Endothelial cell of umbilical vein (primary cell): Measurements from ENCODE around the gene RNF146.

ENCODE experiments used
- EZH2 ChIP-seq: IDR thresholded peaks from 2 replicates; pipeline ENCODE4 v1.6.1; 2012; ENCODE audit warnings: borderline replicate concordance, low read depth, mild to moderate bottlenecking, moderate library complexity, low read length, inconsistent platforms; ENCODE audit not compliant: severe bottlenecking
- GATA2 ChIP-seq: IDR thresholded peaks from 2 replicates; pipeline ENCODE4 v1.7.0; 2011; ENCODE audit warnings: low read depth, mild to moderate bottlenecking, moderate library complexity, mixed read lengths, low read length; ENCODE audit not compliant: insufficient read length, insufficient read depth
- POLR2A ChIP-seq: IDR thresholded peaks from 2 replicates; pipeline ENCODE4 v1.6.1; 2012; ENCODE audit warnings: low read depth, mild to moderate bottlenecking, control low read depth, low read length
- POLR2AphosphoS5 ChIP-seq: IDR thresholded peaks from 2 replicates; pipeline ENCODE4 v1.6.1; 2012; ENCODE audit warnings: low read depth, mild to moderate bottlenecking, control low read depth, low read length, moderate library complexity; ENCODE audit not compliant: insufficient read depth
- TF ChIP-seq, protein P1 (sequence below), 2 donors: IDR thresholded peaks; 1 replicate in 1 of 2; 2 replicates in 1 of 2; pipeline ENCODE4 v1.5.1; 2011; ENCODE audit warnings: low read length in 2 of 2, mild to moderate bottlenecking in 2 of 2, moderate library complexity in 2 of 2, control low read depth in 1 of 2, inconsistent platforms in 1 of 2, low read depth in 1 of 2; ENCODE audit not compliant: insufficient read depth in 1 of 2; ENCODE audit errors: extremely low read depth in 1 of 2
- TF ChIP-seq, protein P2 (sequence below): IDR thresholded peaks from 2 replicates; pipeline ENCODE4 v1.6.1; 2011; ENCODE audit not compliant: insufficient read depth, insufficient read length

DNA sequence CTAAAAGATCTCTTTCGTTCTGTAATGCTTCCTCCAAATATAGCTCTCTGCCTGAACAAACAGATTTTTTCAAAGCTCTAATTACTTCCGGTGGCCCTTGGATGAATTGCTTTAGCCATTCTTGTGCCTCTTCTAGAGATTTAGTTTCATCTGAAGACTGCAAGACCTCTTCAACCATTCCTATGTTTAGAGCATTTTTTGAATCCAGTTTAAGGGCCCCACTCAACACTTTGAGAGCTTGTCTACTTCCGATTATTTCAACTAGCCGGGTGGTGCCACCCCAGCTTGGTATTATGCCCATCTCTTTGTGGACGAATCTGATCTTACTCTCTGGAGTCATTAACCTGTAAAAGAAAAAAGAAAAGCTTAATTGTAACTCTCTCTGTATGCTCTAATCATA is 23.3 kb downstream of the RNF146 start:
- TF ChIP-seq, protein P1, sequence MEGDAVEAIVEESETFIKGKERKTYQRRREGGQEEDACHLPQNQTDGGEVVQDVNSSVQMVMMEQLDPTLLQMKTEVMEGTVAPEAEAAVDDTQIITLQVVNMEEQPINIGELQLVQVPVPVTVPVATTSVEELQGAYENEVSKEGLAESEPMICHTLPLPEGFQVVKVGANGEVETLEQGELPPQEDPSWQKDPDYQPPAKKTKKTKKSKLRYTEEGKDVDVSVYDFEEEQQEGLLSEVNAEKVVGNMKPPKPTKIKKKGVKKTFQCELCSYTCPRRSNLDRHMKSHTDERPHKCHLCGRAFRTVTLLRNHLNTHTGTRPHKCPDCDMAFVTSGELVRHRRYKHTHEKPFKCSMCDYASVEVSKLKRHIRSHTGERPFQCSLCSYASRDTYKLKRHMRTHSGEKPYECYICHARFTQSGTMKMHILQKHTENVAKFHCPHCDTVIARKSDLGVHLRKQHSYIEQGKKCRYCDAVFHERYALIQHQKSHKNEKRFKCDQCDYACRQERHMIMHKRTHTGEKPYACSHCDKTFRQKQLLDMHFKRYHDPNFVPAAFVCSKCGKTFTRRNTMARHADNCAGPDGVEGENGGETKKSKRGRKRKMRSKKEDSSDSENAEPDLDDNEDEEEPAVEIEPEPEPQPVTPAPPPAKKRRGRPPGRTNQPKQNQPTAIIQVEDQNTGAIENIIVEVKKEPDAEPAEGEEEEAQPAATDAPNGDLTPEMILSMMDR (IDR thresholded peaks at IDR 0.05; ENCODE audit: extremely low read depth in 1 of 2, insufficient read depth in 1 of 2, low read depth in 1 of 2, low read length in 2 of 2), result no peak
- TF ChIP-seq POLR2A, result no peak
- no peak for TF ChIP-seq EZH2
- TF ChIP-seq, protein P2, sequence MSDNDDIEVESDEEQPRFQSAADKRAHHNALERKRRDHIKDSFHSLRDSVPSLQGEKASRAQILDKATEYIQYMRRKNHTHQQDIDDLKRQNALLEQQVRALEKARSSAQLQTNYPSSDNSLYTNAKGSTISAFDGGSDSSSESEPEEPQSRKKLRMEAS, result no peak
- no peak for TF ChIP-seq POLR2AphosphoS5
- no peak for TF ChIP-seq GATA2
